ENCODE results near the gene NOP14.
A peak's percentile ranks its signal among the peaks of the same experiment; 100 is the strongest.

The NOP14 gene

GRCh38 chr4:2934077-2934812, 29.0 kb downstream of the NOP14 start:
- Mint-ChIP-seq H3K9me3 (no peaks in the 10 kb centered on the region), H3K4me1 (peaks cover 26% of the 10 kb centered on the region), H3K27me3 (ENCODE audit: low read depth, poor library complexity) (peaks cover 4% of the 10 kb centered on the region), H3K27ac (no peak overlapping the region), H3K36me3 (ENCODE audit: low read depth) (peaks cover 19% of the 10 kb centered on the region), H3K4me3 (peak overlapping the region; percentile 87)
- no peak for TF ChIP-seq CTCF (IDR thresholded peaks at IDR 0.05)
- peak; percentile 59 for DNase-seq

GRCh38 chr4:2933566-2934076, 29.6 kb downstream of the NOP14 start:
- DNase-seq = no peak
- H3K36me3 Mint-ChIP-seq (ENCODE audit: low read depth) = peaks cover 17% of the 10 kb centered on the region
- TF ChIP-seq CTCF (IDR thresholded peaks at IDR 0.05) = no peak
- H3K27ac Mint-ChIP-seq = no peak overlapping the region
- H3K4me3 Mint-ChIP-seq = peak overlapping the region; percentile 87
- H3K9me3 Mint-ChIP-seq = no peaks in the 10 kb centered on the region
- H3K4me1 Mint-ChIP-seq = peaks cover 31% of the 10 kb centered on the region
- peaks cover 4% of the 10 kb centered on the region for H3K27me3 Mint-ChIP-seq (ENCODE audit: low read depth, poor library complexity)

GRCh38 chr4:2932951-2933565, 30.1 kb downstream of the NOP14 start:
- Mint-ChIP-seq H3K27me3 (ENCODE audit: low read depth, poor library complexity) (peaks cover 4% of the 10 kb centered on the region), H3K9me3 (no peaks in the 10 kb centered on the region), H3K36me3 (ENCODE audit: low read depth) (peaks cover 21% of the 10 kb centered on the region), H3K4me3 (peak overlapping the region; percentile 87), H3K4me1 (peaks cover 31% of the 10 kb centered on the region), H3K27ac (no peak overlapping the region)
- DNase-seq = no peak
- no peak for TF ChIP-seq CTCF (IDR thresholded peaks at IDR 0.05)

- Mint-ChIP-seq H3K27me3 (ENCODE audit: low read depth, poor library complexity) (peaks cover 4% of the 10 kb centered on the region), H3K27ac (no peak overlapping the region), H3K36me3 (ENCODE audit: low read depth) (peaks cover 22% of the 10 kb centered on the region), H3K4me1 (peaks cover 31% of the 10 kb centered on the region), H3K9me3 (no peaks in the 10 kb centered on the region), H3K4me3 (peak overlapping the region; percentile 87)
- no peak for TF ChIP-seq CTCF (IDR thresholded peaks at IDR 0.05)
- DNase-seq = no peak
Measured at GRCh38 chr4:2932321-2932950, 30.8 kb downstream of the NOP14 start.

GRCh38 chr4:2931512-2932301, 31.5 kb downstream of the NOP14 start:
- peak overlapping the region; percentile 23 for H3K4me3 Mint-ChIP-seq

More at GRCh38 chr4:2931512-2932301, 31.5 kb downstream of the NOP14 start:
- no peaks in the 10 kb centered on the region for H3K9me3 Mint-ChIP-seq
- H3K27ac Mint-ChIP-seq = no peak overlapping the region
- H3K36me3 Mint-ChIP-seq (ENCODE audit: low read depth) = peaks cover 20% of the 10 kb centered on the region
- peaks cover 25% of the 10 kb centered on the region for H3K4me1 Mint-ChIP-seq
- peaks cover 4% of the 10 kb centered on the region for H3K27me3 Mint-ChIP-seq (ENCODE audit: low read depth, poor library complexity)
- no peak for DNase-seq
- TF ChIP-seq CTCF (IDR thresholded peaks at IDR 0.05) = no peak
